ENCODE results near the gene PACS2.

PACS2 gene

GRCh38 chr14:105350450-105351244 lies 36.1 kb downstream of the PACS2 start:
- no peak for TF ChIP-seq CTCF (conservative IDR thresholded peaks at IDR 0.05; ENCODE audit: low read depth, low read length)
- Histone ChIP-seq H3K4me1 (ENCODE audit: low read depth, poor library complexity, severe bottlenecking) (peaks cover 6% of the 10 kb centered on the region), H3K79me2 (ENCODE audit: insufficient read depth, low read depth) (no peaks in the 10 kb centered on the region; the same call in 1 of the 2 replicates), H3K36me3 (ENCODE audit: insufficient read depth) (no peaks in the 10 kb centered on the region), H3K4me2 (no peak overlapping the region), H3K27ac (no peak overlapping the region), H2AFZ (ENCODE audit: low read depth) (no peak overlapping the region), H3K4me3 (IDR thresholded peaks at IDR 0.05; ENCODE audit: insufficient read depth, low read depth, low read length) (no peak overlapping the region), H4K20me1 (ENCODE audit: insufficient read depth) (no peaks in the 10 kb centered on the region), H3K27me3 (ENCODE audit: insufficient read depth, low read depth) (no peaks in the 10 kb centered on the region), H3K9ac (no peak overlapping the region)

GRCh38 chr14:105351410-105351809 lies 36.9 kb downstream of the PACS2 start:
- TF ChIP-seq CTCF (conservative IDR thresholded peaks at IDR 0.05; ENCODE audit: low read depth, low read length), result no peak

GRCh38 chr14:105351920-105352851 lies 37.6 kb downstream of the PACS2 start:
- no peak overlapping the region for H3K9ac ChIP-seq
- no peaks in the 10 kb centered on the region for H4K20me1 ChIP-seq (ENCODE audit: insufficient read depth)
- H3K27me3 ChIP-seq (ENCODE audit: insufficient read depth, low read depth), result no peaks in the 10 kb centered on the region
- H3K4me2 ChIP-seq, result no peak overlapping the region
- no peak overlapping the region for H2AFZ ChIP-seq (ENCODE audit: low read depth)
- no peaks in the 10 kb centered on the region for H3K79me2 ChIP-seq (ENCODE audit: insufficient read depth, low read depth)
- H3K4me1 ChIP-seq (ENCODE audit: low read depth, poor library complexity, severe bottlenecking), result peaks cover 6% of the 10 kb centered on the region
- H3K4me3 ChIP-seq (IDR thresholded peaks at IDR 0.05; ENCODE audit: insufficient read depth, low read depth, low read length), result no peak overlapping the region
- no peak overlapping the region for H3K27ac ChIP-seq
- peak; percentile 60 for TF ChIP-seq CTCF (conservative IDR thresholded peaks at IDR 0.05; ENCODE audit: low read depth, low read length)
- H3K36me3 ChIP-seq (ENCODE audit: insufficient read depth), result no peaks in the 10 kb centered on the region

More at GRCh38 chr14:105351410-105351809, 36.9 kb downstream of the PACS2 start:
- no peak overlapping the region for H3K27ac ChIP-seq
- H3K27me3 ChIP-seq (ENCODE audit: insufficient read depth, low read depth), result no peaks in the 10 kb centered on the region
- no peaks in the 10 kb centered on the region for H3K36me3 ChIP-seq (ENCODE audit: insufficient read depth)
- H3K4me3 ChIP-seq (IDR thresholded peaks at IDR 0.05; ENCODE audit: insufficient read depth, low read depth, low read length), result no peak overlapping the region
- H3K4me1 ChIP-seq (ENCODE audit: low read depth, poor library complexity, severe bottlenecking), result peaks cover 6% of the 10 kb centered on the region
- H3K9ac ChIP-seq, result no peak overlapping the region
- no peaks in the 10 kb centered on the region for H3K79me2 ChIP-seq (ENCODE audit: insufficient read depth, low read depth)
- no peaks in the 10 kb centered on the region for H4K20me1 ChIP-seq (ENCODE audit: insufficient read depth)
- no peak overlapping the region for H2AFZ ChIP-seq (ENCODE audit: low read depth)
- H3K4me2 ChIP-seq, result no peak overlapping the region

- no peak for TF ChIP-seq CTCF (conservative IDR thresholded peaks at IDR 0.05; ENCODE audit: low read depth, low read length)
- Histone ChIP-seq H3K4me2 (no peak overlapping the region), H3K9ac (no peak overlapping the region)
Observed at GRCh38 chr14:105353136-105353535, 38.6 kb downstream of the PACS2 start.

More at GRCh38 chr14:105353136-105353535, 38.6 kb downstream of the PACS2 start:
- H3K4me1 ChIP-seq (ENCODE audit: low read depth, poor library complexity, severe bottlenecking), result peaks cover 6% of the 10 kb centered on the region
- no peaks in the 10 kb centered on the region for H3K36me3 ChIP-seq (ENCODE audit: insufficient read depth)
- no peaks in the 10 kb centered on the region for H3K27me3 ChIP-seq (ENCODE audit: insufficient read depth, low read depth)
- no peak overlapping the region for H3K4me3 ChIP-seq (IDR thresholded peaks at IDR 0.05; ENCODE audit: insufficient read depth, low read depth, low read length)
- H4K20me1 ChIP-seq (ENCODE audit: insufficient read depth), result no peaks in the 10 kb centered on the region
- no peak overlapping the region for H3K27ac ChIP-seq
- no peaks in the 10 kb centered on the region for H3K79me2 ChIP-seq (ENCODE audit: insufficient read depth, low read depth)
- no peak overlapping the region for H2AFZ ChIP-seq (ENCODE audit: low read depth)

All from KMS-11 (cell line).